GM23338 (cell line): ENCODE results near the gene PAX5. TPM values are rescaled to one million over a fixed set of nuclear protein-coding genes. Genes with fewer than 3 reads are reported as not detected.

ENCODE experiments used
- ATAC-seq: fragments of 200-7000 bp; cut with Tn5 transposase; 3 replicates; pipeline ENCODE4 v1.9.1; 2020
- DNase-seq: peaks from one replicate; pipeline ENCODE4 v3.0.0-alpha.2; 2015; ENCODE audit warnings: low spot score
- H2AFZ ChIP-seq: fragments of 200-600 bp; sonication (generic); 2 replicates; pipeline ENCODE4 v1.8.0; 2016; ENCODE audit warnings: antibody characterized with exemption, mild to moderate bottlenecking, moderate library complexity
- H3F3A ChIP-seq: fragments of 200-600 bp; sonication (generic); replicated peaks from 2 replicates; pipeline ENCODE4 v1.8.0; 2017; ENCODE audit warnings: antibody characterized with exemption, mixed run types, low read depth
- H3K27ac ChIP-seq: fragments of 200-600 bp; sonication (generic); 2 replicates; pipeline ENCODE4 v1.6.1; 2016; ENCODE audit warnings: low read depth
- H3K27me3 ChIP-seq: fragments of 200-600 bp; sonication (generic); 2 replicates; pipeline ENCODE4 v1.8.0; 2016; ENCODE audit warnings: mild to moderate bottlenecking, mixed run types, moderate library complexity; ENCODE audit not compliant: insufficient read depth
- H3K36me3 ChIP-seq: fragments of 200-600 bp; sonication (generic); 2 replicates; pipeline ENCODE4 v1.8.0; 2016; ENCODE audit warnings: mild to moderate bottlenecking; ENCODE audit not compliant: insufficient read depth
- H3K4me1 ChIP-seq: fragments of 200-600 bp; sonication (generic); 2 replicates; pipeline ENCODE4 v1.8.0; 2016; ENCODE audit warnings: mild to moderate bottlenecking, moderate library complexity; ENCODE audit not compliant: insufficient read depth
- H3K4me2 ChIP-seq: fragments of 200-600 bp; sonication (generic); 2 replicates; pipeline ENCODE4 v1.7.1; 2017; ENCODE audit warnings: mixed run types
- H3K4me3 ChIP-seq: fragments of 200-600 bp; sonication (generic); 2 replicates; pipeline ENCODE4 v1.6.1; 2016; ENCODE audit warnings: mixed run types
- H3K79me2 ChIP-seq: fragments of 200-600 bp; sonication (generic); replicated peaks from 2 replicates; pipeline ENCODE4 v1.8.0; 2017; ENCODE audit warnings: mild to moderate bottlenecking; ENCODE audit not compliant: insufficient read depth
- H3K9me2 ChIP-seq: fragments of 200-600 bp; sonication (generic); 2 replicates; pipeline ENCODE4 v1.8.0; 2017; ENCODE audit not compliant: insufficient read depth
- H4K20me1 ChIP-seq: fragments of 200-600 bp; sonication (generic); replicated peaks from 2 replicates; pipeline ENCODE4 v1.8.0; 2017; ENCODE audit warnings: mild to moderate bottlenecking; ENCODE audit not compliant: insufficient read depth
- H3K27ac Mint-ChIP-seq: 2 replicates; pipeline ENCODE4 v1.8.0; 2020; ENCODE audit warnings: inconsistent platforms, mild to moderate bottlenecking, moderate library complexity, mixed read lengths
- H3K27me3 Mint-ChIP-seq: 3 replicates; pipeline ENCODE4 v1.8.0; 2022; ENCODE audit warnings: low read depth, mild to moderate bottlenecking, moderate library complexity, mixed read lengths, inconsistent platforms; ENCODE audit not compliant: insufficient read depth, poor library complexity
- H3K36me3 Mint-ChIP-seq: 3 replicates; pipeline ENCODE4 v1.8.0; 2021; ENCODE audit warnings: low read depth, mild to moderate bottlenecking, inconsistent platforms, moderate library complexity, mixed read lengths
- H3K4me1 Mint-ChIP-seq: 3 replicates; pipeline ENCODE4 v1.8.0; 2020; ENCODE audit warnings: mild to moderate bottlenecking, inconsistent platforms, mixed read lengths
- H3K4me3 Mint-ChIP-seq: 3 replicates; pipeline ENCODE4 v1.8.0; 2021; ENCODE audit warnings: moderate library complexity, mild to moderate bottlenecking, inconsistent platforms, mixed read lengths
- H3K9me3 Mint-ChIP-seq: 3 replicates; pipeline ENCODE4 v1.8.0; 2020; ENCODE audit warnings: moderate library complexity, mild to moderate bottlenecking, inconsistent platforms, mixed read lengths
- CREB1 ChIP-seq: fragments of 250-450 bp; sonication (Bioruptor Pico); IDR thresholded peaks from 2 replicates; pipeline ENCODE4 v1.5.0; 2020; ENCODE audit warnings: low read depth, mild to moderate bottlenecking, moderate library complexity
- EZH2 ChIP-seq: fragments of 200-600 bp; sonication (generic); IDR thresholded peaks from one replicate; pipeline ENCODE4 v1.8.0; 2017; ENCODE audit warnings: antibody characterized with exemption, mild to moderate bottlenecking, low read depth; ENCODE audit not compliant: unreplicated experiment
- EZH2phosphoT487 ChIP-seq: fragments of 200-600 bp; sonication (generic); IDR thresholded peaks from one replicate; pipeline ENCODE4 v1.8.1; 2018; ENCODE audit warnings: antibody characterized with exemption; ENCODE audit not compliant: unreplicated experiment
- JUNB ChIP-seq: IDR thresholded peaks from one replicate; pipeline ENCODE4 v1.6.1; 2016; ENCODE audit warnings: antibody characterized with exemption; ENCODE audit not compliant: unreplicated experiment
- NANOG ChIP-seq: IDR thresholded peaks from 2 replicates; pipeline ENCODE4 v1.6.1; 2016; ENCODE audit warnings: antibody characterized with exemption, borderline replicate concordance
- POLR2AphosphoS5 ChIP-seq: IDR thresholded peaks from 2 replicates; pipeline ENCODE4 v1.6.1; 2016; ENCODE audit warnings: antibody characterized with exemption, low read depth
- ZNF114 ChIP-seq: fragments of 250-450 bp; sonication (Bioruptor Pico); IDR thresholded peaks from 2 replicates; pipeline ENCODE4 v1.5.0; 2020; ENCODE audit warnings: mild to moderate bottlenecking, moderate library complexity
- ZNF331 ChIP-seq: fragments of 250-450 bp; sonication (Bioruptor Pico); IDR thresholded peaks from 2 replicates; pipeline ENCODE4 v1.5.0; 2020; ENCODE audit warnings: low read depth, mild to moderate bottlenecking, moderate library complexity
- polyA plus RNA-seq: library from polyadenylated mRNA; unstranded; fragments of >200 nt; fragmentation: Nextera tagmentation; extraction: Ambion mirVana; gene quantifications from 2 replicates; pipeline ENCODE4 v1.2.1, GENCODE V29; 2016
- total RNA-seq: library from RNA; depleted of rRNA; stranded (reverse); fragments of >200 nt; shearing (Covaris generic); gene quantifications from 2 replicates; pipeline ENCODE4 v1.2.3, GENCODE V29; 2014
- TF ChIP-seq, protein P1 (sequence below): fragments of 250-450 bp; sonication (Bioruptor Pico); IDR thresholded peaks from 2 replicates; pipeline ENCODE4 v1.5.0; 2020; ENCODE audit warnings: mild to moderate bottlenecking, moderate library complexity
- TF ChIP-seq, protein P2 (sequence below), 2 experiments: fragments of 200-600 bp in 1 of 2; sonication (generic) in 1 of 2; conservative IDR thresholded peaks; 2 replicates each; pipeline versions ENCODE4 v1.5.1 to v1.6.1; 2016 to 2017; ENCODE audit warnings: antibody characterized with exemption in 2 of 2, low read depth in 2 of 2, mild to moderate bottlenecking in 2 of 2, moderate library complexity in 1 of 2
- TF ChIP-seq, protein P3 (sequence below): IDR thresholded peaks from 2 replicates; pipeline ENCODE4 v1.6.1; 2016; ENCODE audit warnings: antibody characterized with exemption

The PAX5 gene
- total and polyA plus RNA-seq, 2 experiments from 2014 or later: 0.17 to 0.60 TPM

DNA sequence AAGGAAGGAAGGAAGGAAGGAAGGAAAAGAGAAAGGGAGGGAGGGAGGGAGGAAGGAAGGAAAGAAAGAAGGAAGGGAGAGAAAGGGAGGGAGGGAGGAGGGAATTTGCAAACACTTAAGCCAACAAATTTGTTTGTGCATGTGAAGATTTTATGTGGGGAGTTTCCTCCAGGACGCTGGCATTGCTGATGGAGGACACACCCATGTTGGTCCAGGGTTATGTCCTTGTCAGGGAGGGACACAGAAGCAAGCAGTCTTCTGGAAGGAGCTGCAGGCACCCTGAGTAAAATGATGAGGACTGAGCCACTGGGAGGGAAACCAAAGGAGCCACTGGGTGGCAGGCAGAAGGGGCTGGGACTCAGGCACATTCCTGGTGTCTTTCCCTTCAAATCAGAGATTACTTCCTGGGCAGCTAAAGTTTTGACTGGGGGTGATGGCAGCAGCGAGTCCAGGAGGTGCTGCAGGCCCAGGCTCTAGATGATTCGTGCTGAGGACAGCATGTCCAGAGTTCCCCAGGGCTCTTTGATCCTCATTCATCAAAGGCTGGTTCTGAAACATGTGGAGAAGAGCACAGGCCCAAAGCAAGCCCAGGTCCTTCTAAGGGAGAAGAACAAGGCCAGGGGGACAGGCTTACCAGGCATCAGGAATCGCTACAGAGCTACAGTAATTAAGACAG lies 109.2 kb downstream of the PAX5 start (continued):
- TF ChIP-seq, protein P1, sequence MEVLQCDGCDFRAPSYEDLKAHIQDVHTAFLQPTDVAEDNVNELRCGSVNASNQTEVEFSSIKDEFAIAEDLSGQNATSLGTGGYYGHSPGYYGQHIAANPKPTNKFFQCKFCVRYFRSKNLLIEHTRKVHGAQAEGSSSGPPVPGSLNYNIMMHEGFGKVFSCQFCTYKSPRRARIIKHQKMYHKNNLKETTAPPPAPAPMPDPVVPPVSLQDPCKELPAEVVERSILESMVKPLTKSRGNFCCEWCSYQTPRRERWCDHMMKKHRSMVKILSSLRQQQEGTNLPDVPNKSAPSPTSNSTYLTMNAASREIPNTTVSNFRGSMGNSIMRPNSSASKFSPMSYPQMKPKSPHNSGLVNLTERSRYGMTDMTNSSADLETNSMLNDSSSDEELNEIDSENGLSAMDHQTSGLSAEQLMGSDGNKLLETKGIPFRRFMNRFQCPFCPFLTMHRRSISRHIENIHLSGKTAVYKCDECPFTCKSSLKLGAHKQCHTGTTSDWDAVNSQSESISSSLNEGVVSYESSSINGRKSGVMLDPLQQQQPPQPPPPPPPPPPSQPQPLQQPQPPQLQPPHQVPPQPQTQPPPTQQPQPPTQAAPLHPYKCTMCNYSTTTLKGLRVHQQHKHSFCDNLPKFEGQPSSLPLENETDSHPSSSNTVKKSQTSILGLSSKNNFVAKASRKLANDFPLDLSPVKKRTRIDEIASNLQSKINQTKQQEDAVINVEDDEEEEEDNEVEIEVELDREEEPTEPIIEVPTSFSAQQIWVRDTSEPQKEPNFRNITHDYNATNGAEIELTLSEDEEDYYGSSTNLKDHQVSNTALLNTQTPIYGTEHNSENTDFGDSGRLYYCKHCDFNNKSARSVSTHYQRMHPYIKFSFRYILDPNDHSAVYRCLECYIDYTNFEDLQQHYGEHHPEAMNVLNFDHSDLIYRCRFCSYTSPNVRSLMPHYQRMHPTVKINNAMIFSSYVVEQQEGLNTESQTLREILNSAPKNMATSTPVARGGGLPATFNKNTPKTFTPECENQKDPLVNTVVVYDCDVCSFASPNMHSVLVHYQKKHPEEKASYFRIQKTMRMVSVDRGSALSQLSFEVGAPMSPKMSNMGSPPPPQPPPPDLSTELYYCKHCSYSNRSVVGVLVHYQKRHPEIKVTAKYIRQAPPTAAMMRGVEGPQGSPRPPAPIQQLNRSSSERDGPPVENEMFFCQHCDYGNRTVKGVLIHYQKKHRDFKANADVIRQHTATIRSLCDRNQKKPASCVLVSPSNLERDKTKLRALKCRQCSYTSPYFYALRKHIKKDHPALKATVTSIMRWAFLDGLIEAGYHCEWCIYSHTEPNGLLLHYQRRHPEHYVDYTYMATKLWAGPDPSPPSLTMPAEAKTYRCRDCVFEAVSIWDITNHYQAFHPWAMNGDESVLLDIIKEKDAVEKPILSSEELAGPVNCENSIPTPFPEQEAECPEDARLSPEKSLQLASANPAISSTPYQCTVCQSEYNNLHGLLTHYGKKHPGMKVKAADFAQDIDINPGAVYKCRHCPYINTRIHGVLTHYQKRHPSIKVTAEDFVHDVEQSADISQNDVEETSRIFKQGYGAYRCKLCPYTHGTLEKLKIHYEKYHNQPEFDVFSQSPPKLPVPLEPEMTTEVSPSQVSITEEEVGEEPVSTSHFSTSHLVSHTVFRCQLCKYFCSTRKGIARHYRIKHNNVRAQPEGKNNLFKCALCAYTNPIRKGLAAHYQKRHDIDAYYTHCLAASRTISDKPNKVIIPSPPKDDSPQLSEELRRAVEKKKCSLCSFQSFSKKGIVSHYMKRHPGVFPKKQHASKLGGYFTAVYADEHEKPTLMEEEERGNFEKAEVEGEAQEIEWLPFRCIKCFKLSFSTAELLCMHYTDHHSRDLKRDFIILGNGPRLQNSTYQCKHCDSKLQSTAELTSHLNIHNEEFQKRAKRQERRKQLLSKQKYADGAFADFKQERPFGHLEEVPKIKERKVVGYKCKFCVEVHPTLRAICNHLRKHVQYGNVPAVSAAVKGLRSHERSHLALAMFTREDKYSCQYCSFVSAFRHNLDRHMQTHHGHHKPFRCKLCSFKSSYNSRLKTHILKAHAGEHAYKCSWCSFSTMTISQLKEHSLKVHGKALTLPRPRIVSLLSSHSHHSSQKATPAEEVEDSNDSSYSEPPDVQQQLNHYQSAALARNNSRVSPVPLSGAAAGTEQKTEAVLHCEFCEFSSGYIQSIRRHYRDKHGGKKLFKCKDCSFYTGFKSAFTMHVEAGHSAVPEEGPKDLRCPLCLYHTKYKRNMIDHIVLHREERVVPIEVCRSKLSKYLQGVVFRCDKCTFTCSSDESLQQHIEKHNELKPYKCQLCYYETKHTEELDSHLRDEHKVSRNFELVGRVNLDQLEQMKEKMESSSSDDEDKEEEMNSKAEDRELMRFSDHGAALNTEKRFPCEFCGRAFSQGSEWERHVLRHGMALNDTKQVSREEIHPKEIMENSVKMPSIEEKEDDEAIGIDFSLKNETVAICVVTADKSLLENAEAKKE: no peak
- no peak for TF ChIP-seq ZNF331 (CRISPR knock-in tag)

DNA sequence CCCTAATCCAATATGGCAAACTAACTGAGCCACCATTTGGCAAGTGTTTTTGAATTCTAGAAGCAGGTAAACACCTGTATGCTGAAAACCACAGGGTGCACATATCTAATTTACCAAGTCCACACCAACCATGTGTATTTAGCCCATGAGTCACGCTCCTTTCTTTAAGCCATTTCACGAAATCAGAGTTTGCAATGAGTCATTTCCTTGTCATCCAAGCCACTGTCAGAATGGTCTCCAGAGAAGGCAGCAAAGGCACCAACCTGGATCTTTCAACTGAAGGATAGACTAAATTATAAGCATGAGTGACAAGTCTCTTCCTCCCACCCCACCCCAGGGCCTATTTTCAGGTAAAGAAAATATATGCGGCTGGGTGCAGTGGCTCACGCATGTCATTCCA lies 110.0 kb downstream of the PAX5 start:
- Histone ChIP-seq H3K27me3 (no peaks in the 10 kb centered on the region), H4K20me1 (no peaks in the 10 kb centered on the region), H3F3A (no peaks in the 10 kb centered on the region), H3K36me3 (no peaks in the 10 kb centered on the region), H3K4me1 (no peaks in the 10 kb centered on the region), H3K4me2 (no peak overlapping the region), H3K9me2 (no peaks in the 10 kb centered on the region), H3K27ac (no peak overlapping the region), H2AFZ (no peak overlapping the region), H3K79me2 (no peaks in the 10 kb centered on the region), H3K4me3 (no peak overlapping the region)
- H3K9me3 Mint-ChIP-seq: no peaks in the 10 kb centered on the region
- no peak overlapping the region for H3K27ac Mint-ChIP-seq
- ATAC-seq: no peak
- H3K36me3 Mint-ChIP-seq: no peaks in the 10 kb centered on the region
- DNase-seq: no peak
- H3K4me1 Mint-ChIP-seq: no peaks in the 10 kb centered on the region
- peaks cover 3% of the 10 kb centered on the region for H3K27me3 Mint-ChIP-seq
- no peak overlapping the region for H3K4me3 Mint-ChIP-seq
- TF ChIP-seq NANOG (no peak), CREB1 (CRISPR knock-in tag) (no peak), ZNF331 (CRISPR knock-in tag) (no peak), EZH2phosphoT487 (no peak), ZNF114 (CRISPR knock-in tag) (no peak), JUNB (no peak), EZH2 (no peak), POLR2AphosphoS5 (no peak)
- TF ChIP-seq, protein P2, sequence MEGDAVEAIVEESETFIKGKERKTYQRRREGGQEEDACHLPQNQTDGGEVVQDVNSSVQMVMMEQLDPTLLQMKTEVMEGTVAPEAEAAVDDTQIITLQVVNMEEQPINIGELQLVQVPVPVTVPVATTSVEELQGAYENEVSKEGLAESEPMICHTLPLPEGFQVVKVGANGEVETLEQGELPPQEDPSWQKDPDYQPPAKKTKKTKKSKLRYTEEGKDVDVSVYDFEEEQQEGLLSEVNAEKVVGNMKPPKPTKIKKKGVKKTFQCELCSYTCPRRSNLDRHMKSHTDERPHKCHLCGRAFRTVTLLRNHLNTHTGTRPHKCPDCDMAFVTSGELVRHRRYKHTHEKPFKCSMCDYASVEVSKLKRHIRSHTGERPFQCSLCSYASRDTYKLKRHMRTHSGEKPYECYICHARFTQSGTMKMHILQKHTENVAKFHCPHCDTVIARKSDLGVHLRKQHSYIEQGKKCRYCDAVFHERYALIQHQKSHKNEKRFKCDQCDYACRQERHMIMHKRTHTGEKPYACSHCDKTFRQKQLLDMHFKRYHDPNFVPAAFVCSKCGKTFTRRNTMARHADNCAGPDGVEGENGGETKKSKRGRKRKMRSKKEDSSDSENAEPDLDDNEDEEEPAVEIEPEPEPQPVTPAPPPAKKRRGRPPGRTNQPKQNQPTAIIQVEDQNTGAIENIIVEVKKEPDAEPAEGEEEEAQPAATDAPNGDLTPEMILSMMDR (conservative IDR thresholded peaks at IDR 0.05; ENCODE audit: low read depth in 2 of 2): no peak
- TF ChIP-seq, protein P3, sequence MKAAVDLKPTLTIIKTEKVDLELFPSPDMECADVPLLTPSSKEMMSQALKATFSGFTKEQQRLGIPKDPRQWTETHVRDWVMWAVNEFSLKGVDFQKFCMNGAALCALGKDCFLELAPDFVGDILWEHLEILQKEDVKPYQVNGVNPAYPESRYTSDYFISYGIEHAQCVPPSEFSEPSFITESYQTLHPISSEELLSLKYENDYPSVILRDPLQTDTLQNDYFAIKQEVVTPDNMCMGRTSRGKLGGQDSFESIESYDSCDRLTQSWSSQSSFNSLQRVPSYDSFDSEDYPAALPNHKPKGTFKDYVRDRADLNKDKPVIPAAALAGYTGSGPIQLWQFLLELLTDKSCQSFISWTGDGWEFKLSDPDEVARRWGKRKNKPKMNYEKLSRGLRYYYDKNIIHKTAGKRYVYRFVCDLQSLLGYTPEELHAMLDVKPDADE: no peak
